HG02571 (cell line): ENCODE measurements around the gene NFIC.
"Not testable (repeated sequence)": the region's sequence is repeated elsewhere in the genome, so short reads cannot be mapped to it uniquely, and the experiment has no call there.

Source experiments
- ATAC-seq: cut with Tn5 transposase; IDR thresholded peaks from one replicate; pipeline ENCODE4 v1.9.1; 2021; ENCODE audit warnings: mild to moderate bottlenecking, moderate library complexity; ENCODE audit not compliant: unreplicated experiment

NFIC gene

GRCh38 chr19:3415695-3416094, 49.3 kb downstream of the NFIC start:
- ATAC-seq, result no peak

GRCh38 chr19:3420244-3420755, 53.9 kb downstream of the NFIC start:
- ATAC-seq, result no peak

- no peak for ATAC-seq
These were observed 54.7 kb downstream of the NFIC start for GRCh38 chr19:3420909-3421619.

- ATAC-seq, result not testable (repeated sequence)
These were observed 55.3 kb downstream of the NFIC start for GRCh38 chr19:3421656-3422055.

- ATAC-seq, result no peak
These were observed 56.9 kb downstream of the NFIC start for GRCh38 chr19:3423183-3423829.

GRCh38 chr19:3426433-3426832, 60.0 kb downstream of the NFIC start:
- ATAC-seq, result no peak

GRCh38 chr19:3430366-3430680, 63.9 kb downstream of the NFIC start:
- not testable (repeated sequence) for ATAC-seq

- ATAC-seq, result no peak
These were observed 65.5 kb downstream of the NFIC start for GRCh38 chr19:3431760-3432397.

GRCh38 chr19:3433313-3433712, 66.9 kb downstream of the NFIC start:
- ATAC-seq, result no peak

GRCh38 chr19:3433805-3434540, 67.6 kb downstream of the NFIC start:
- ATAC-seq, result no peak

- ATAC-seq, result peak; percentile 74
These were observed 68.5 kb downstream of the NFIC start for GRCh38 chr19:3434630-3435553.

GRCh38 chr19:3440082-3440481, 73.7 kb downstream of the NFIC start:
- ATAC-seq, result no peak

GRCh38 chr19:3441089-3441985, 75.0 kb downstream of the NFIC start:
- ATAC-seq, result no peak

GRCh38 chr19:3441986-3442329, 75.6 kb downstream of the NFIC start:
- ATAC-seq, result no peak

GRCh38 chr19:3442487-3443071, 76.2 kb downstream of the NFIC start:
- no peak for ATAC-seq

- ATAC-seq, result no peak
These were observed 77.7 kb downstream of the NFIC start for GRCh38 chr19:3443840-3444694.

- ATAC-seq, result no peak
These were observed 78.4 kb downstream of the NFIC start for GRCh38 chr19:3444695-3445234.

- not testable (repeated sequence) for ATAC-seq
These were observed 80.3 kb downstream of the NFIC start for GRCh38 chr19:3446657-3447056.
